CD4-positive, alpha-beta T cell treated with Interferon alpha-2 for 1 hour (primary cell): ENCODE measurements around the gene DPEP3.
"Not testable (repeated sequence)": the region's sequence is repeated elsewhere in the genome, so short reads cannot be mapped to it uniquely, and the experiment has no call there.

Experiments used
- DNase-seq, 2 donors: peaks; one replicate each; pipeline ENCODE4 v3.0.0-alpha.2; 2020 to 2022

Gene DPEP3, protein sequence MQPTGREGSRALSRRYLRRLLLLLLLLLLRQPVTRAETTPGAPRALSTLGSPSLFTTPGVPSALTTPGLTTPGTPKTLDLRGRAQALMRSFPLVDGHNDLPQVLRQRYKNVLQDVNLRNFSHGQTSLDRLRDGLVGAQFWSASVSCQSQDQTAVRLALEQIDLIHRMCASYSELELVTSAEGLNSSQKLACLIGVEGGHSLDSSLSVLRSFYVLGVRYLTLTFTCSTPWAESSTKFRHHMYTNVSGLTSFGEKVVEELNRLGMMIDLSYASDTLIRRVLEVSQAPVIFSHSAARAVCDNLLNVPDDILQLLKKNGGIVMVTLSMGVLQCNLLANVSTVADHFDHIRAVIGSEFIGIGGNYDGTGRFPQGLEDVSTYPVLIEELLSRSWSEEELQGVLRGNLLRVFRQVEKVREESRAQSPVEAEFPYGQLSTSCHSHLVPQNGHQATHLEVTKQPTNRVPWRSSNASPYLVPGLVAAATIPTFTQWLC

DNA sequence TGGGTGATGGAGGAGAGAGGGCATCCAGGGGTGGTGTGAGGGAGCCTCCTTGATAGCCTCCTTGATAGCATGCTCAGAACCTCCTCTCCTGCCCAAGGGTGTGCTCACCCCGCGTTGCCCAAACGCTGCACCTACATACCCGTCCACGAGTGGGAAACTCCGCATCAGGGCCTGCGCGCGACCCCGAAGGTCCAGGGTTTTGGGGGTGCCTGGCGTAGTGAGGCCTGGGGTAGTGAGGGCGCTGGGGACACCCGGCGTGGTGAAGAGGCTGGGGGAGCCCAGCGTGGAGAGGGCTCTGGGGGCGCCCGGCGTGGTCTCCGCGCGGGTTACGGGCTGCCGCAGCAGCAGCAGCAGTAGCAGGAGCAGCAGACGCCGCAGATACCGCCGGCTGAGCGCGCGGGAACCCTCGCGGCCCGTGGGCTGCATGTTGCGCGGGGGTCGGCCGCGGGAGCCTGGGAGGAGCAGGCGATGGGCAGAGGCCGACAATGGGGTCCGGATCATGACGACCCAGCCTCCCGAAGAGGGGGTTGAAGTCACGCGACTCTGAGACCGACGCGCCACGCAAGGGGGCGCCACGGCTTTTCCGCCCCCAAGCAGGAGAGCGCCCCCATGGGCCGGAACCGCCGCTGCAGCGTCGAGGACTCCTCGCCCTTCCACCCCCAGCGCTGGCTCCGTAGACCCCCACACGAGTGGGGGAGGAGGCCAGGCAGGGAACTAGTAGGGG, at the start of gene DPEP3:
TSS of gene DPEP3 (minus strand) at position 545 of the 724 bp plus-strand sequence. CDS start at position 426, 119 bp downstream.
- DNase-seq, result no peak

GRCh38 chr16:68028996-68029395, 48.7 kb upstream of the DPEP3 start:
- no peak for DNase-seq

GRCh38 chr16:68022728-68023537, 42.6 kb upstream of the DPEP3 start, which contains the start of the genes DDX28 and DUS2:
Gene DDX28 (minus strand): TSS chr16:68023232. CDS start chr16:68023202, 30 bp downstream.
Gene DUS2 (plus strand): TSS chr16:68023284. CDS start chr16:68038024, 14,740 bp downstream.
- DNase-seq, result peak; percentile 90 to 95

DNA sequence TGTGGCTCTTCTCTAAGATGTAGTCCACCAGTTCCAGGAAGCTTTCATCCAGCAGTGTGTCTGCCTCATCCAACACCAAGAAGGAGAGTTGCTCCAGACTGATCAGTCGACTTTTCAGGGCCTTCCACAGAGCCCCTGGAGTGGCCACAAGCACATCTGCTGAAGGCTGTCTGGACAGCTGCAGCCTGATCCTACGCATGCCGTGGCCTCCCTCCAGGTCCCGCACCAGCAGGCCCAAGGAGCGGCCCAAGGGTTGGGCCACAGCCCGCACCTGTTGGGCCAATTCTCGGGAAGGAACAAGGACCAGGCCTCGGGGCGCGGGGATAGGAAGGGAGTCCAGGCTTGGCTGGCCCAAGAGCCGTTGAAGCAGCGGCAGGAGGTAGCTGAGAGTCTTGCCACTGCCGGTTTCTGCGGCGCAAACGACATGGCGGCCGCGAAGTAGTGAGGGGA, 42.0 kb upstream of the DPEP3 start:
- no peak for DNase-seq

GRCh38 chr16:68021490-68021889, 41.2 kb upstream of the DPEP3 start:
- DNase-seq, result no peak

DNA sequence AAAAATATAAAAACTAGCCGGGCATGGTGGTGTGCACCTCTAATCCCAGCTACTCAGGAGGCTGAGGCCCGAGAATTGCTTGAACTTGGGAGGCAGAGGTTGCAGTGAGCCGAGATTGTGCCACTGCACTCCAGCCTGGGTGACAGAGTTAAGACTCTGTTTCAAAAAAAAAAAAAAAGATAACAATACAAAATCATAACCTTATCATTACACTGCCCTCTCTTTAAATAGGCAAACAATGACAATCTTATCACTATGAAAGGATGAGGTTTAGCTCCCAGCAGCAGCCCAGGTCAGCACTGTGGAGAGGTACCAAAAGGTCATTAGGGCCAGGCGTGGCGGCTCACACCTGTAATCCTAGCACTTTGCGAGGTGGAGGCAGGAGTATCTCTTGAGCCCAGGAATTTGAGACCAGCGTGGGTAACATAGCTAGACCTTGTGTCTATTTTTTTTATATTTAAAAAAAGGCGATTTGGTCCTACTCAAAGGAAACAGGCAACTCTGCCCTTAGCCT, 38.9 kb upstream of the DPEP3 start:
- no peak for DNase-seq

DNA sequence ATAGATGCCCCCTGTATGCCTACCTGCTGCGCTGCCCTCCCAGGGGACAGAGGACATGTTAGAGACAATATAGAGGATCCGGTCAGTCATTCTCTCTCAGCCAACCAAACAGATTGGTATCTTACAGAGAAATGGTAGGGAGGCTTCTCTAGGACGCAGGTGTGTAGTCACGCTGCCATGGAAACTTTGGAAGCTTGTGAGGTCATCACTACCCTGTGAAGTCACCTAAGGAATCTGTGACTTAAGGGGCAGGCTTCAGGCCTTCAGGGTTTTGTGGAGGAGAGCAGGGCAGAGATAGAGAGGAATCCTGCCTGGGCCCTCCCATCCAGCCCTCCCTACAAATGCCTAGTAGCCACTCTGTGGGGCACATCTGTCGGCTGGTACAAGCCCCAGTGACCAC, 35.4 kb upstream of the DPEP3 start, which contains the start of gene DPEP2NB:
TSS of gene DPEP2NB (minus strand) at position 231 of the 400 bp plus-strand sequence. CDS start at position 90, 141 bp downstream.
- DNase-seq, result no peak

DNA sequence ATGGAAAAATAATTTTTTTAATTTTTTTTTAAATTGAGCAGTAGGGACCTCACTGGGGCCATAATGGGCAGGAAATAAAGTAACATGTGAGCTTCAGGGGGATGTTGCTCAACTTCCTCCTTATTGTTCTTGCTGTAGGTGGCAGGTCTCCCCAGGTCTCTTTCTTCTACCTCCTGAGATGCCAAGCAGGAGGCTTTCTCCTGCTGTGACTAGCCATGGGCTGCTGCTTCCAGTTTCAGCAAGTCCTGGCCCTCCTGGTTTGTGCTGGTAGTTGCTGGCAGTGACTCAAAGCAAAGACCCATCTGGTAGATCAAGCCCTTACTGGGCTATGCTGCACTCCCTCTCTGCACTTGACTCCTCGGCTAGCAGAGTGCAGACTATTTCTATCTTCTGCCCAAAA, 33.1 kb upstream of the DPEP3 start:
- no peak for DNase-seq

GRCh38 chr16:68009872-68010271, 29.6 kb upstream of the DPEP3 start:
- DNase-seq, result not testable (repeated sequence)

DNA sequence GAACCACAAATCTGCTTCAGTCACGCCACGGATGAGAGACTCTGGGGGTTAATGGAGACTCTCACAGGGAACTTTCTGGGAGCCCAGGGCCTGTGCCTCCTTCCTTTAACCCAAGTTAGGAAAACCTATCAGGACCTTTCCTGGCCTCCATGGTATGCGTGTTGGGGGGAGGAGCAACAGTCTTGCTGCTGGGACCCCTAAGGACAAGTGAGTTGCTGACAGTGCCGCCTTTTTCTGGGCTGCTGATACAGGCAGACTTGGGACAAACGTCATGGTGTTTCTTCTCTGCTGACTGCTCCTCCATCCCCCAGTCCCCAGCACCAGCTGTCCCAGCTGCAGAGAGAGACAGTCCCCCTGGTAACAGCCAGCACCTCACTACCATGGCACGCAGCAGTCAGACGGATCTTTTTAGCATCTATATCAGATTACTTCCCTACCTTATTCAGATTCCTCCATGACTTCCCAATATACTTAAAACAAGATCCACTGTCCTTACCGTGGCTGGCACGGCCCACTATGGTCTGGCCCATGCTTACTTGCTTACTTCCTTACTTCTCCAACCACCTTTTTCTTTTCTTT, 28.9 kb upstream of the DPEP3 start:
- DNase-seq, result no peak

GRCh38 chr16:68005786-68006286, 25.5 kb upstream of the DPEP3 start:
- DNase-seq, result peak; percentile 65 to 69

DNA sequence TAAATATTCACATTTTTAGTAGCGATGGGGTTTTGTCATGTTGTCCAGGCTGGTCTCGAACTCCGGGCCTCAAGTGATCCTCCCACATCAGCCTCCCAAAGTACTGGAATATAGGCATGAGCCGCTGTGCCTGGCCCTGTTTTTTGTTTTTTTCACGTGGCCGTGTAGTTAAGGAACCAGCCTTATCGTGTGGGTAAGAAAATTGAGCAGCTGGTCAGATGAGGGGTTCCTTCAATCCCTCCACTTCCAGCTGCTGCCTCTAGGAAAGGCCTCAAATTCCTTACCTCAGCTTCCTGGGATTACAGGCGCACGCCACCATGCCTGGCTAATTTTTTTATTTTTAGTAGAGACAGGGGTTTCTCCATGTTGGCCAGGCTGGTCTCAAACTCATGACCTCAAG, 24.9 kb upstream of the DPEP3 start:
- DNase-seq, result no peak

DNA sequence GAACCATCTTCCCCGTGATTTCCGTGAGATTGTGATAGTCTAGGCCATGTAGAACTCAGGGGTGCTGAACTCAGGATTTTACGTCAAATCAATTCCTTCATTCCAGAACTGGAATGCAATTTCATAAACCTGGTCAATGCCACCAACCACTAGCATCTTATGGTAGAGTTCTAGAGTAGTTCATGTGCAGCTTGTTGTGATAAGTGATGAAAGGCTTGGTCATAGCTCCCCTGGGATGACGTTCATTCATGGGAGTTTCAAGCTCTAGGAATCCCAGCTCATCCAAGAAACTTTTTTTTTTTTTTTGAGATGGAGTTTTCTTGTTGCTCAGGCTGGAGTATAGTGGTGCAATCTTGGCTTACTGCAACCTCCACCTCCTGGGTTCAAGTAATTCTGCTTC, 22.7 kb upstream of the DPEP3 start:
- DNase-seq, result no peak

DNA sequence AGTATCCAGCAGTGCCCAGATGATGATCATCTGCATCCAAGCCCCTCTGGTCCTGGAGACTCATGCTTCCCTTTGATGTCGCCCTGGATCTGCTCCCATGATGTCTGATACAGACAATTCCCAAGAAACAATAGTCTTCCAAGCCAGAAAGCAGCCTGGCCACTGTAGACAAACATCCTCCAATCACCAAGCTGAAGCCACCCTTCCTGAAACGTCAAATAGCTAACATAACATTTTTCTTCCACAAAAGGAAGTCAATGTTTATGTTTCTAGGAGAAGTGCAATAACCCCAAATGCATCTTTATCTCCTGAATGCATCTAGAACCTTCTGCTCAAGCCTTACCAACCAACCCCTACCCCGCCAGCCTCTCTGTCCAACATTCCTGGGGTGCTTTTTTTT, 20.2 kb upstream of the DPEP3 start:
- no peak for DNase-seq

DNA sequence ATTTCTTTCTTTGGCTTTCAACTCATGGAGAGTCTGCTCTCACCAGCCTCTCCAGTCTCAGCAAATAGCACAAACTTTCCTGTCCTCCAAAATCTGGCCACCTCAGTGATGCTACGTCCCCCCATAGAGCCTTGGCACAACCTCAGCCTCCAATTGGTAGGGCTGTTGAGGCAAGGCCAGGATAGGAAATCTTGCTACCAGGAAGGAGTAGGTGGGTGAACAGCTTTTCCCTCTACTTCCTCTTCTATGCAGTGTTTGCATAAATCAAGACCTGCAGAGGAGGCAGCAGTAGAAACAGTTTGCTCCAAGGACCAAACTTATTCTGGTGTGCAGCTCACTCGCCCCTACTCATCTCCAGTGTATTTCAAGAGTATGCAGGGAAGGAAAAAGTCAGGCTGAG, 19.7 kb upstream of the DPEP3 start:
- DNase-seq, result no peak

DNA sequence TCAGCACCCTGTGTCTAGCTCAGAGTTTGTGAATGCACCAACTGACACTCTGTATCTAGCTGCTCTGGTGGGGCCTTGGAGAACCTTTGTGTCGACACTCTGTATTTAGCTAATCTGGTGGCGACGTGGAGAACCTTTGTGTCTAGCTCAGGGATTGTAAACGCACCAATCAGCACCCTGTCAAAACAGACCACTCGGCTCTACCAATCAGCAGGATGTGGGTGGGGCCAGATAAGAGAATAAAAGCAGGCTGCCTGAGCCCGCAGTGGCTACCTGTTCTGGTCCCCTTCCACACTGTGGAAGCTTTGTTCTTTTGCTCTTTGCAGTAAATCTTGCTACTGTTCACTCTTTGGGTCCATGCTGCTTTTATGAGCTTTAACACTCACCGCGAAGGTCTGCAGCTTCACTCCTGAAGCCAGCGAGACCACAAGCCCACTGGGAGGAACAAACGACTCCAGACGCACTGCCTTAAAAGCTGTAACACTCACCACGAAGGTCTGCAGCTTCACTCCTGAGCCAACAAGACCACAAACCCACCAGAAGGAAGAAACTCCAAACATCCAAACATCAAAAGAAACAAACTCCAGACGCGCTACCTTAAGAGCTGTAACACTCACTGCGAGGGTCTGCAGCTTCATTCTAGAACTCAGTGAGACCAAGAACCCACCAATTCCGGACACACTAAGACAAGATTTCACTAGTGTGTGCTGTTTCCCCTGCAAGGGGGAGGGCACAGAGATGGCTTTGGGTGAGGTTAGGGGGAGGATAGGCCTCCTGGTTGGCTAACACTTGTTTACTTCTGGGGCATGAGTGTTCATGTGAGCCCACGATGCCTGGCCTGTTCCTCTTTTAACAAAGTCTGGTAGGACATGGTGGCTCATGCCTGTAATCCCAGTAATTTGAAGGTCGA, 18.7 kb upstream of the DPEP3 start, which contains the start of gene DPEP2:
TSS of gene DPEP2 (minus strand) at position 706 of the 910 bp plus-strand sequence. CDS start 6,272 bp downstream, outside the sequence.
- peak; percentile 60 to 62 for DNase-seq

DNA sequence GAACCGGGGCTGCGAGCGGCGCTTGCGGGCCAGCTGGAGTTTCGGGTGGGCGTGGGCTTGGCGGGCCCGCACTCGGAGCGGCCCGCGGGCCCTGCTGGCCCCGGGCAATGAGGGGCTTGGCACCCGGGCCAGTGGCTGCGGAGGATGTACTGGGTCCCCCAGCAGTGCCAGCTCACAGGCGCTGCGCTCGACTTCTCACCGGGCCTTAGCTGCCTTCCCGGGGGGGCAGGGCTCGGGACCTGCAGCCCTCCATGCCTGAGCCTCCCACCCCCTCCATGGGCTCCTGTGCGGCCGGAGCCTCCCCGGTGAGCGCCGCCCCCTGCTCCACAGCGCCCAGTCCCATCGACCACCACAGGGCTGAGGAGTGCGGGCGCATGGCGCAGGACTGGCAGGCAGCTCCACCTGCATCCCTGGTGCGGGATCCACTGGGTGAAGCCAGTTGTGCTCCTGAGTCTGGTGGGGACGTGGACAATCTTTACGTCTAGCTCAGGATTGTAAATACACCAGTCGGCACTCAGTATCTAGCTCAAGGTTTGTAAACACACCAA, 18.0 kb upstream of the DPEP3 start:
- not testable (repeated sequence) for DNase-seq

DNA sequence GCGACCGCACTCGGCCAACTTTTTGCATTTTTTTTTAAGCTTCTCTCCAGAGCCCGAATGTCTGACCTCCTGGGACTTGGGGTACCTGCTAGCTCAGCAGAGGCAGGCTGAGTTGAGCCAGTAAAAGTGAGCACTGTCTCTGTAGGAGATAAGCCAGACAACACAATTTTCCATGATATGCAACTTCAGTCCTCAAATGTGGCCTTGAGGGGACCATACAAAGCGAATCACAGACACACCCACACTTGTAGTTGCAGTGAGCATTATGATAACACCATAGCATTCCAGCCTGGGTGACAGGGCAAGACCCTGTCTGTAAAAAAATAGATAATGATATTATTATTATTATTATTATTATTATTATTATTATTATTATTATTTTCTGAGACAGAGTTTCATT, 16.4 kb upstream of the DPEP3 start:
- no peak for DNase-seq

DNA sequence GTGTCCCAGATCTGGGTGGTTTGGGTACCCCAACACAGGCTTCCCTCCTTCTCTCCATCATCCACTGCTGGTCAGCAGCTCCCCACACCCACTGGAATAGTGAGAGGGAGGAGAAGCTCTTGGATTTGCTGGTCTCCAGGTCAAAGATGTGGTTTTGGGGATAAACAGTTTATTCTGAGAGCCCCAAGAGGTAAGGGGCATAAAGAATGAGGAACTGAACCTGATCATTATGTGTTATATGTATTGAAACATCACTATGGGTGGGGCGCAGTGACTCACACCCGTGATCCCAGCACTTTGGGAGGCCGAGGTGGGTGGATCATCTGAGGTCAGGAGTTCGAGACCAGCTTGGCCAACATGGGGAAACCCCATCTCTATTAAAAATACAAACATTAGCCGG, 15.1 kb upstream of the DPEP3 start:
- peak; percentile 22 to 63 for DNase-seq

- DNase-seq, result not testable (repeated sequence)
These were observed 13.7 kb upstream of the DPEP3 start for GRCh38 chr16:67994040-67994408.
